DND-41 (cell line): ENCODE results near the gene TSPAN9.

Experiments
- CTCF ChIP-seq: IDR thresholded peaks from 2 replicates; pipeline ENCODE4 v1.5.1; 2012; ENCODE audit warnings: borderline replicate concordance, low read length, moderate library complexity, mild to moderate bottlenecking; ENCODE audit not compliant: poor library complexity, severe bottlenecking; ENCODE audit errors: extremely low read depth
- EZH2 ChIP-seq: IDR thresholded peaks from 3 replicates; pipeline ENCODE4 v1.6.1; 2012; ENCODE audit warnings: borderline replicate concordance, low read depth, mild to moderate bottlenecking, moderate library complexity, low read length, inconsistent platforms; ENCODE audit not compliant: severe bottlenecking

GRCh38 chr12:3226264-3226663 is 149.1 kb downstream of the TSPAN9 start:
- TF ChIP-seq CTCF (no peak), EZH2 (no peak)
